Lower leg skin (tissue), 4 donors: ENCODE measurements around the gene GPR85. TPM values are rescaled to one million over a fixed set of nuclear protein-coding genes. Genes with fewer than 3 reads are reported as not detected.

Experiments
- DNase-seq, 2 donors: peaks; one replicate each; pipeline ENCODE4 v3.0.0-alpha.2; 2019; ENCODE audit warnings: low spot score in 2 of 2
- H3K4me3 ChIP-seq: fragments of 200-600 bp; sonication (generic); 2 replicates; pipeline ENCODE4 v1.5.1; 2017; ENCODE audit warnings: mild to moderate bottlenecking, low read depth; ENCODE audit not compliant: poor library complexity, severe bottlenecking
- POLR2A ChIP-seq, 2 donors: fragments of 450-650 bp; IDR thresholded peaks; one replicate each; pipeline ENCODE4 v1.6.1; 2016 to 2017; ENCODE audit warnings: antibody characterized with exemption in 2 of 2, mild to moderate bottlenecking in 1 of 2, moderate library complexity in 1 of 2
- whole genome bisulfite sequencing, 2 donors: methylation state at CpG; one replicate each; pipeline ENCODE4 v1.1.5; 2018; 5-methylcytosine and 5-hydroxymethylcytosine counted together
- intact Hi-C: fragments of 100-400 bp; cut with DNase I; formaldehyde crosslinking; loops from one replicate; pipeline ENCODE4 v1.15.0; 2023; ENCODE audit warnings: low total_unique reads
- total RNA-seq, 4 donors: library from RNA; depleted of rRNA; stranded (reverse); fragments of >200 nt; gene quantifications; one replicate each; pipeline ENCODE4 v1.1.0, GENCODE V29; 2016
- TF ChIP-seq, protein P1 (sequence below), 3 donors: fragments of 450-650 bp; IDR thresholded peaks; one replicate each; pipeline ENCODE4 v1.5.1; 2016; ENCODE audit warnings: antibody characterized with exemption in 3 of 3, mild to moderate bottlenecking in 3 of 3, moderate library complexity in 2 of 3

The GPR85 gene
- total RNA-seq, 4 donors from 2014 or later, result 0.16 to 0.17 TPM; not detected in 2

GRCh38 chr7:113100121-113100603 is 13.5 kb upstream of the GPR85 start:
- H3K4me3 ChIP-seq, result no peak overlapping the region

GRCh38 chr7:113099284-113099919 is 12.8 kb upstream of the GPR85 start:
- TF ChIP-seq POLR2A (IDR thresholded peaks at IDR 0.05), result no peak
- TF ChIP-seq, protein P1, sequence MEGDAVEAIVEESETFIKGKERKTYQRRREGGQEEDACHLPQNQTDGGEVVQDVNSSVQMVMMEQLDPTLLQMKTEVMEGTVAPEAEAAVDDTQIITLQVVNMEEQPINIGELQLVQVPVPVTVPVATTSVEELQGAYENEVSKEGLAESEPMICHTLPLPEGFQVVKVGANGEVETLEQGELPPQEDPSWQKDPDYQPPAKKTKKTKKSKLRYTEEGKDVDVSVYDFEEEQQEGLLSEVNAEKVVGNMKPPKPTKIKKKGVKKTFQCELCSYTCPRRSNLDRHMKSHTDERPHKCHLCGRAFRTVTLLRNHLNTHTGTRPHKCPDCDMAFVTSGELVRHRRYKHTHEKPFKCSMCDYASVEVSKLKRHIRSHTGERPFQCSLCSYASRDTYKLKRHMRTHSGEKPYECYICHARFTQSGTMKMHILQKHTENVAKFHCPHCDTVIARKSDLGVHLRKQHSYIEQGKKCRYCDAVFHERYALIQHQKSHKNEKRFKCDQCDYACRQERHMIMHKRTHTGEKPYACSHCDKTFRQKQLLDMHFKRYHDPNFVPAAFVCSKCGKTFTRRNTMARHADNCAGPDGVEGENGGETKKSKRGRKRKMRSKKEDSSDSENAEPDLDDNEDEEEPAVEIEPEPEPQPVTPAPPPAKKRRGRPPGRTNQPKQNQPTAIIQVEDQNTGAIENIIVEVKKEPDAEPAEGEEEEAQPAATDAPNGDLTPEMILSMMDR (IDR thresholded peaks at IDR 0.05), result no peak
- DNase-seq, result no peak
- intact Hi-C loops, result no loop called here
- WGBS, 2 donors, result 43 to 46% methylated on average over 3 of the region's 3 CpGs
- H3K4me3 ChIP-seq, result no peak overlapping the region

More at GRCh38 chr7:113100121-113100603, 13.5 kb upstream of the GPR85 start:
- WGBS, 2 donors, result 36 to 53% methylated on average over 5 of the region's 5 CpGs
- no peak for DNase-seq
- intact Hi-C loops, result no loop called here
- TF ChIP-seq, protein P1 (IDR thresholded peaks at IDR 0.05), result no peak
- TF ChIP-seq POLR2A (IDR thresholded peaks at IDR 0.05), result no peak

- intact Hi-C loops, result no loop called here
- DNase-seq, result no peak
- H3K4me3 ChIP-seq, result no peak overlapping the region
- TF ChIP-seq, protein P1 (IDR thresholded peaks at IDR 0.05), result no peak
- no peak for TF ChIP-seq POLR2A (IDR thresholded peaks at IDR 0.05)
- 82 to 85% methylated on average over 3 of the region's 3 CpGs for WGBS, 2 donors
These were observed 8.1 kb upstream of the GPR85 start for GRCh38 chr7:113094517-113095249.

GRCh38 chr7:113093561-113093960 is 6.9 kb upstream of the GPR85 start:
- WGBS, 2 donors, result 69 to 75% methylated on average over 1 of the region's 1 CpG
- H3K4me3 ChIP-seq, result no peak overlapping the region
- DNase-seq, result no peak
- intact Hi-C loops, result no loop called here
- TF ChIP-seq, protein P1 (IDR thresholded peaks at IDR 0.05), result no peak
- no peak for TF ChIP-seq POLR2A (IDR thresholded peaks at IDR 0.05)

- intact Hi-C loops, result no loop called here
- TF ChIP-seq, protein P1 (IDR thresholded peaks at IDR 0.05), result no peak
- no peak for TF ChIP-seq POLR2A (IDR thresholded peaks at IDR 0.05)
- WGBS, 2 donors, result 83% methylated on average over 1 of the region's 1 CpG
- no peak for DNase-seq
- H3K4me3 ChIP-seq, result no peak overlapping the region
These were observed 6.1 kb upstream of the GPR85 start for GRCh38 chr7:113092762-113093161.
